ENCODE data around the gene AFF3.

- TF ChIP-seq FOXM1 (IDR thresholded peaks at IDR 0.05; ENCODE audit: borderline replicate concordance) (no peak), BHLHE40 (IDR thresholded peaks at IDR 0.05; ENCODE audit: borderline replicate concordance) (no peak), FOXA1 (IDR thresholded peaks at IDR 0.05) (no peak), ELF4 (IDR thresholded peaks at IDR 0.05) (no peak), TARDBP (IDR thresholded peaks at IDR 0.05) (no peak), FOXK2 (IDR thresholded peaks at IDR 0.05) (no peak), NFRKB (IDR thresholded peaks at IDR 0.05) (no peak), ZNF384 (IDR thresholded peaks at IDR 0.05) (no peak), SP1 (IDR thresholded peaks at IDR 0.05) (no peak), ARNT (IDR thresholded peaks at IDR 0.05) (no peak), SUZ12 (IDR thresholded peaks at IDR 0.05) (no peak), CTBP1 (IDR thresholded peaks at IDR 0.05; ENCODE audit: borderline replicate concordance) (no peak), LEF1 (IDR thresholded peaks at IDR 0.05; ENCODE audit: borderline replicate concordance) (no peak)
Observed at GRCh38 chr2:99821984-99822383, 320.4 kb downstream of the AFF3 start.

Measured in HEK293T (cell line).